Activated T-helper 2 cell treated with anti-CD3 and anti-CD28 coated beads, Interferon-gamma antibody, Interleukin-2, Interleukin-4, amounts not matched to agents 10 μg/mL and 5 μg/mL and 100 μg/mL, durations not matched to agents 14 hours and 24 hours and 36 hours (primary cell): Measurements from ENCODE around the gene ZNF346. TPM values are rescaled to one million over a fixed set of nuclear protein-coding genes. Genes with fewer than 3 reads are reported as not detected.

Source experiments
- DNase-seq: peaks from one replicate; pipeline ENCODE4 v3.0.0; 2021; ENCODE audit warnings: low spot score
- H3K27ac Mint-ChIP-seq: one replicate; pipeline ENCODE4 v1.8.0; 2021; ENCODE audit warnings: mixed read lengths
- H3K27me3 Mint-ChIP-seq: one replicate; pipeline ENCODE4 v1.8.0; 2021; ENCODE audit warnings: low read depth, mixed read lengths
- H3K36me3 Mint-ChIP-seq: one replicate; pipeline ENCODE4 v1.8.0; 2021; ENCODE audit warnings: low read depth, mixed read lengths
- H3K4me1 Mint-ChIP-seq: one replicate; pipeline ENCODE4 v1.8.0; 2021; ENCODE audit warnings: low read depth, mixed read lengths
- H3K4me3 Mint-ChIP-seq: one replicate; pipeline ENCODE4 v1.8.0; 2021; ENCODE audit warnings: low read depth, mild to moderate bottlenecking, moderate library complexity, mixed read lengths
- H3K9me3 Mint-ChIP-seq: one replicate; pipeline ENCODE4 v1.8.0; 2021; ENCODE audit warnings: mixed read lengths
- intact Hi-C: fragments of 100-400 bp; cut with micrococcal nuclease; formaldehyde crosslinking; loops from one replicate; pipeline ENCODE4 v1.15.1; 2023
- total RNA-seq: library from RNA; stranded (reverse); gene quantifications from 2 replicates; pipeline ENCODE4 v1.2.3, GENCODE V29; 2022

ZNF346 gene
- total RNA-seq, 1 donor from 2014 or later = 26.3 TPM

- H3K27ac Mint-ChIP-seq = no peak overlapping the region
- H3K36me3 Mint-ChIP-seq = no peaks in the 10 kb centered on the region
- no peak overlapping the region for H3K4me3 Mint-ChIP-seq
- no peaks in the 10 kb centered on the region for H3K4me1 Mint-ChIP-seq
- H3K9me3 Mint-ChIP-seq = no peaks in the 10 kb centered on the region
- DNase-seq = no peak
- H3K27me3 Mint-ChIP-seq = peaks cover 5% of the 10 kb centered on the region
- intact Hi-C loops = no loop called here
These were observed 83.4 kb downstream of the ZNF346 start for GRCh38 chr5:177105691-177106476.

GRCh38 chr5:177107159-177107558 lies 84.7 kb downstream of the ZNF346 start:
- DNase-seq = no peak
- Mint-ChIP-seq H3K36me3 (no peaks in the 10 kb centered on the region), H3K27me3 (peaks cover 5% of the 10 kb centered on the region), H3K9me3 (no peaks in the 10 kb centered on the region), H3K4me1 (no peaks in the 10 kb centered on the region), H3K4me3 (no peak overlapping the region), H3K27ac (no peak overlapping the region)
- intact Hi-C loops = no loop called here

GRCh38 chr5:177109810-177110209 lies 87.3 kb downstream of the ZNF346 start:
- no peak overlapping the region for H3K27ac Mint-ChIP-seq
- H3K4me3 Mint-ChIP-seq = no peak overlapping the region
- peaks cover 5% of the 10 kb centered on the region for H3K27me3 Mint-ChIP-seq
- no peak for DNase-seq
- no peaks in the 10 kb centered on the region for H3K36me3 Mint-ChIP-seq
- peaks cover 5% of the 10 kb centered on the region for H3K4me1 Mint-ChIP-seq
- intact Hi-C loops = loop anchor here (5.0 kb wide), 3 partner anchors 38 to 448 kb away; partner anchors contain the start of gene PDLIM7
- no peaks in the 10 kb centered on the region for H3K9me3 Mint-ChIP-seq

- H3K4me1 Mint-ChIP-seq = peaks cover 11% of the 10 kb centered on the region
- H3K27ac Mint-ChIP-seq = no peak overlapping the region
- H3K4me3 Mint-ChIP-seq = no peak overlapping the region
- H3K9me3 Mint-ChIP-seq = no peaks in the 10 kb centered on the region
- intact Hi-C loops = loop anchor here (2.0 to 5.0 kb wide), 4 partner anchors 40 to 450 kb away; partner anchors contain the start of gene PDLIM7
- DNase-seq = peak; percentile 49
- peaks cover 5% of the 10 kb centered on the region for H3K27me3 Mint-ChIP-seq
- no peaks in the 10 kb centered on the region for H3K36me3 Mint-ChIP-seq
These were observed 89.4 kb downstream of the ZNF346 start for GRCh38 chr5:177111720-177112394.

GRCh38 chr5:177112589-177113220 lies 90.2 kb downstream of the ZNF346 start:
- no peaks in the 10 kb centered on the region for H3K9me3 Mint-ChIP-seq
- DNase-seq = no peak
- no peak overlapping the region for H3K27ac Mint-ChIP-seq
- H3K4me1 Mint-ChIP-seq = peaks cover 14% of the 10 kb centered on the region
- H3K27me3 Mint-ChIP-seq = peaks cover 5% of the 10 kb centered on the region
- no peak overlapping the region for H3K4me3 Mint-ChIP-seq
- no peaks in the 10 kb centered on the region for H3K36me3 Mint-ChIP-seq
- intact Hi-C loops = loop anchor here (2.0 to 5.0 kb wide), 4 partner anchors 40 to 450 kb away; partner anchors contain the start of gene PDLIM7

- Mint-ChIP-seq H3K36me3 (no peaks in the 10 kb centered on the region), H3K27ac (peak overlapping the region; percentile 34), H3K27me3 (peaks cover 5% of the 10 kb centered on the region), H3K4me3 (no peak overlapping the region), H3K4me1 (peaks cover 14% of the 10 kb centered on the region), H3K9me3 (no peaks in the 10 kb centered on the region)
- intact Hi-C loops = loop anchor here (2.0 to 5.0 kb wide), 4 partner anchors 41 to 451 kb away; partner anchors contain the start of gene PDLIM7
- DNase-seq = peak; percentile 72
These were observed 91.3 kb downstream of the ZNF346 start for GRCh38 chr5:177113566-177114424.

- Mint-ChIP-seq H3K9me3 (no peaks in the 10 kb centered on the region), H3K36me3 (no peaks in the 10 kb centered on the region), H3K4me3 (peak overlapping the region; percentile 59), H3K4me1 (peaks cover 14% of the 10 kb centered on the region), H3K27me3 (no peaks in the 10 kb centered on the region), H3K27ac (peak overlapping the region; percentile 63)
- peak; percentile 75 for DNase-seq
- intact Hi-C loops = loop anchor here (1.0 to 5.0 kb wide), 2 partner anchors 16 to 50 kb away; partner anchors contain the start of gene NSD1
These were observed 94.3 kb downstream of the ZNF346 start for GRCh38 chr5:177116631-177117373.

- no peaks in the 10 kb centered on the region for H3K9me3 Mint-ChIP-seq
These were observed 95.0 kb downstream of the ZNF346 start for GRCh38 chr5:177117441-177118045.

GRCh38 chr5:177122566-177122965 lies 100.1 kb downstream of the ZNF346 start:
- H3K4me3 Mint-ChIP-seq = no peak overlapping the region
- intact Hi-C loops = no loop called here
- no peaks in the 10 kb centered on the region for H3K4me1 Mint-ChIP-seq
- DNase-seq = no peak
- no peaks in the 10 kb centered on the region for H3K9me3 Mint-ChIP-seq
- no peak overlapping the region for H3K27ac Mint-ChIP-seq
- no peaks in the 10 kb centered on the region for H3K36me3 Mint-ChIP-seq
- peaks cover 4% of the 10 kb centered on the region for H3K27me3 Mint-ChIP-seq

More at GRCh38 chr5:177117441-177118045, 95.0 kb downstream of the ZNF346 start:
- Mint-ChIP-seq H3K27me3 (no peaks in the 10 kb centered on the region), H3K4me3 (no peak overlapping the region), H3K27ac (no peak overlapping the region), H3K4me1 (peaks cover 14% of the 10 kb centered on the region), H3K36me3 (no peaks in the 10 kb centered on the region)
- no peak for DNase-seq
- intact Hi-C loops = loop anchor here (1.0 to 5.0 kb wide), 2 partner anchors 16 to 50 kb away; partner anchors contain the start of gene NSD1

- peaks cover 4% of the 10 kb centered on the region for H3K27me3 Mint-ChIP-seq
- no peaks in the 10 kb centered on the region for H3K36me3 Mint-ChIP-seq
- peaks cover 8% of the 10 kb centered on the region for H3K4me1 Mint-ChIP-seq
- intact Hi-C loops = no loop called here
- DNase-seq = no peak
- no peak overlapping the region for H3K4me3 Mint-ChIP-seq
- H3K9me3 Mint-ChIP-seq = no peaks in the 10 kb centered on the region
- H3K27ac Mint-ChIP-seq = no peak overlapping the region
These were observed 101.4 kb downstream of the ZNF346 start for GRCh38 chr5:177123789-177124485.

- Mint-ChIP-seq H3K4me3 (no peak overlapping the region), H3K27me3 (peaks cover 4% of the 10 kb centered on the region), H3K36me3 (no peaks in the 10 kb centered on the region), H3K9me3 (no peaks in the 10 kb centered on the region), H3K27ac (no peak overlapping the region), H3K4me1 (peaks cover 14% of the 10 kb centered on the region)
- DNase-seq = no peak
- intact Hi-C loops = no loop called here
These were observed 102.0 kb downstream of the ZNF346 start for GRCh38 chr5:177124486-177124991.
